Lung (tissue), 12 donors: ENCODE data around the gene TBC1D23. TPM values are rescaled to one million over a fixed set of nuclear protein-coding genes. Genes with fewer than 3 reads are reported as not detected.
"Not testable (repeated sequence)": the region's sequence is repeated elsewhere in the genome, so short reads cannot be mapped to it uniquely, and the experiment has no call there.

Source experiments
- ATAC-seq: fragments of 200-7000 bp; cut with Tn5 transposase; one replicate; pipeline ENCODE4 v1.9.1; 2020; ENCODE audit warnings: moderate number of reproducible peaks; ENCODE audit not compliant: insufficient read depth, low FRiP score
- DNase-seq, 3 donors: peaks; one replicate each; pipeline ENCODE4 v3.0.0-alpha.2; 2013 to 2017
- H3K27ac ChIP-seq, 2 donors: one replicate each; pipeline ENCODE4 v1.5.1; 2013; ENCODE audit warnings: mild to moderate bottlenecking in 2 of 2, moderate library complexity in 2 of 2, control low read depth in 1 of 2, inconsistent platforms in 1 of 2, low read depth in 1 of 2, low read length in 1 of 2
- H3K27me3 ChIP-seq, 3 donors: one replicate each; pipeline ENCODE4 v1.5.1; 2013; ENCODE audit warnings: low read length in 2 of 3; ENCODE audit not compliant: control insufficient read depth in 3 of 3, insufficient read depth in 3 of 3
- H3K36me3 ChIP-seq, 4 donors: one replicate each; pipeline ENCODE4 v1.5.1; 2013; ENCODE audit warnings: low read length in 4 of 4, mild to moderate bottlenecking in 1 of 4, moderate library complexity in 1 of 4; ENCODE audit not compliant: control insufficient read depth in 4 of 4, insufficient read depth in 4 of 4
- H3K4me1 ChIP-seq, 5 donors: one replicate each; pipeline ENCODE4 v1.5.1; 2013; ENCODE audit warnings: low read length in 5 of 5, mild to moderate bottlenecking in 2 of 5, moderate library complexity in 1 of 5; ENCODE audit not compliant: control insufficient read depth in 5 of 5, insufficient read depth in 5 of 5
- H3K4me3 ChIP-seq: one replicate; pipeline ENCODE4 v1.5.1; 2013; ENCODE audit warnings: mild to moderate bottlenecking, control low read depth, moderate library complexity
- H3K9ac ChIP-seq, 2 donors: one replicate each; pipeline ENCODE4 v1.5.1; 2013; ENCODE audit warnings: low read length in 2 of 2, control low read depth in 1 of 2; ENCODE audit not compliant: insufficient read depth in 1 of 2
- H3K9me3 ChIP-seq, 4 donors: one replicate each; pipeline ENCODE4 v1.5.1; 2013; ENCODE audit warnings: low read length in 3 of 4, mild to moderate bottlenecking in 1 of 4, moderate library complexity in 1 of 4; ENCODE audit not compliant: control insufficient read depth in 4 of 4, insufficient read depth in 3 of 4
- CTCF ChIP-seq: IDR thresholded peaks from 2 replicates; pipeline ENCODE4 v1.5.1; 2012; ENCODE audit warnings: mild to moderate bottlenecking; ENCODE audit errors: control extremely low read depth, extremely low read depth
- WGBS, 2 donors: extraction: QIAGEN DNeasy Blood & Tissue Kit; methylation state at CpG; one replicate each; pipeline ENCODE4 v1.1.7; 2013; 5-methylcytosine and 5-hydroxymethylcytosine counted together
- polyA plus RNA-seq, 2 donors: library from polyadenylated mRNA; stranded (reverse); fragments of 200-250 nt; gene quantifications; one replicate each; pipeline ENCODE4 v1.2.1, GENCODE V29; 2013
- total RNA-seq, 2 donors: library from RNA; depleted of rRNA in 1 of 2; stranded (reverse); fragments of >200 nt in 1 of 2; gene quantifications; one replicate each; pipeline ENCODE4 v1.2.1, GENCODE V29; 2014 to 2021
- donor health status: control.
- donor health status: control.
- donor health status: Bipolar disorder and iron deficiency.
- donor health status: healthy.
- donor health status: DM: yes; HTN: yes; CAD: no.

Gene TBC1D23
- total and polyA plus RNA-seq, 4 donors, result 15.7 to 60.6 (median 26.9) TPM

- no peak for TF ChIP-seq CTCF
- no peak for DNase-seq
- H3K4me1 ChIP-seq, result no peaks in the 10 kb centered on the region
- H3K9ac ChIP-seq, result no peak overlapping the region
- no peak overlapping the region for H3K27ac ChIP-seq
- peaks cover 2 to 13% (median 6%) of the 10 kb centered on the region in 4 donors for H3K36me3 ChIP-seq
- no peaks in the 10 kb centered on the region for H3K9me3 ChIP-seq
- no peaks in the 10 kb centered on the region for H3K27me3 ChIP-seq
- ATAC-seq, result no peak
- no peak overlapping the region for H3K4me3 ChIP-seq
These were observed 65.0 kb downstream of the TBC1D23 start for GRCh38 chr3:100325827-100326226.

GRCh38 chr3:100327377-100327776 is 66.6 kb downstream of the TBC1D23 start:
- WGBS, 2 donors, result 98 to 99% methylated on average over 5 of the region's 5 CpGs
- ATAC-seq, H3K9me3 ChIP-seq, H3K4me3 ChIP-seq, DNase-seq, H3K27ac ChIP-seq, H3K4me1 ChIP-seq, H3K9ac ChIP-seq, H3K27me3 ChIP-seq, H3K36me3 ChIP-seq: not testable (repeated sequence)

GRCh38 chr3:100329800-100330489 is 69.2 kb downstream of the TBC1D23 start:
- DNase-seq, result no peak
- peaks cover 0 to 6% (median 3%) of the 10 kb centered on the region in 4 donors for H3K36me3 ChIP-seq
- WGBS, 2 donors, result 73 to 81% methylated on average over 4 of the region's 4 CpGs
- H3K27ac ChIP-seq, result no peak overlapping the region
- peaks cover 0 to under 1% (median 0%) of the 10 kb centered on the region in 5 donors for H3K4me1 ChIP-seq
- ATAC-seq, result no peak
- H3K4me3 ChIP-seq, result no peak overlapping the region
- H3K9me3 ChIP-seq, result no peaks in the 10 kb centered on the region
- TF ChIP-seq CTCF, result no peak
- H3K9ac ChIP-seq, result no peak overlapping the region
- H3K27me3 ChIP-seq, result no peaks in the 10 kb centered on the region

- ATAC-seq (no peak), DNase-seq (no peak)
- 93 to 95% methylated on average over 5 of the region's 5 CpGs for WGBS, 2 donors
These were observed 69.9 kb downstream of the TBC1D23 start for GRCh38 chr3:100330651-100331050.

More at GRCh38 chr3:100330651-100331050, 69.9 kb downstream of the TBC1D23 start:
- Histone ChIP-seq H3K27me3 (no peaks in the 10 kb centered on the region), H3K27ac (no peak overlapping the region), H3K4me3 (no peak overlapping the region), H3K9ac (no peak overlapping the region), H3K36me3 (peaks cover 0 to 6% (median 3%) of the 10 kb centered on the region in 4 donors), H3K4me1 (peaks cover 0 to 7% (median 0%) of the 10 kb centered on the region in 5 donors), H3K9me3 (no peaks in the 10 kb centered on the region)
- TF ChIP-seq CTCF, result no peak
